A673 (cell line): ENCODE results near the gene PRR22.

Source experiments
- CTCF ChIP-seq: fragments of 300-800, 200-600 bp; sonication (generic); conservative IDR thresholded peaks from 2 replicates; pipeline ENCODE4 v1.5.1; 2017; ENCODE audit warnings: low read depth, mild to moderate bottlenecking, antibody characterized with exemption, low read length, moderate library complexity, mixed read lengths
- EZH2 ChIP-seq: fragments of 200-600 bp; sonication (generic); IDR thresholded peaks from 2 replicates; pipeline ENCODE4 v1.6.1; 2017; ENCODE audit warnings: borderline replicate concordance, low read depth, mild to moderate bottlenecking, mixed read lengths, antibody characterized with exemption, low read length; ENCODE audit not compliant: poor library complexity, severe bottlenecking

- TF ChIP-seq CTCF, result no peak
- no peak for TF ChIP-seq EZH2
Measured at GRCh38 chr19:5817218-5817617, 32.7 kb upstream of the PRR22 start.
